ENCODE results near the gene NUDT6. TPM values are rescaled to one million over a fixed set of nuclear protein-coding genes. Genes with fewer than 3 reads are reported as not detected.

NUDT6 gene
- polyA plus RNA-seq, 1 of the 3 experiments (the other 2 are of a cell fraction) = 10.1 TPM

DNA sequence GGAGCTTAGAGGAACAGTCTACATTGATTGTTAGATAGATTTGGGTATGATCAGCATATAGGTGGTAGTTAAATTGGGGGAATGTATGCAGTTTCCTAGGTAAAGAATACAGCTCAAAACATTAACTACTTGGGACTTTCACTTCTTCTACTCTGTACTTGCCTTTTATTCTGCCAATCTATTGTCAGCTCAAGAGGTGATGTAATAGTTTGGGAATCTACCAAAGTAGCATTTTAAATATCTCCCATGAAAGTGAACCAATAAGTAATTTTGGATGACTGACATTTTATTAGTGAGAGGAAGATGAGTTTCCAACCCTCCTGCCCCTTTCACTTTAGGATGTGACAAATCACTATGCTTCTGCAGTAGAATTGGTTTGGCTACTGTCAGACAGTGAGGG is 43.4 kb downstream of the NUDT6 start:
- no peak overlapping the region for H3K4me2 ChIP-seq
- peaks cover 36% of the 10 kb centered on the region for H3F3A ChIP-seq (replicated peaks; ENCODE audit: insufficient read depth)
- TF ChIP-seq, protein P1, sequence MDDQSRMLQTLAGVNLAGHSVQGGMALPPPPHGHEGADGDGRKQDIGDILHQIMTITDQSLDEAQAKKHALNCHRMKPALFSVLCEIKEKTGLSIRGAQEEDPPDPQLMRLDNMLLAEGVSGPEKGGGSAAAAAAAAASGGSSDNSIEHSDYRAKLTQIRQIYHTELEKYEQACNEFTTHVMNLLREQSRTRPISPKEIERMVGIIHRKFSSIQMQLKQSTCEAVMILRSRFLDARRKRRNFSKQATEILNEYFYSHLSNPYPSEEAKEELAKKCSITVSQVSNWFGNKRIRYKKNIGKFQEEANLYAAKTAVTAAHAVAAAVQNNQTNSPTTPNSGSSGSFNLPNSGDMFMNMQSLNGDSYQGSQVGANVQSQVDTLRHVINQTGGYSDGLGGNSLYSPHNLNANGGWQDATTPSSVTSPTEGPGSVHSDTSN (IDR thresholded peaks at IDR 0.05) = 0 out of 2 replicates have a peak, but pooled peaks have one; percentile 5
- TF ChIP-seq, protein P2, sequence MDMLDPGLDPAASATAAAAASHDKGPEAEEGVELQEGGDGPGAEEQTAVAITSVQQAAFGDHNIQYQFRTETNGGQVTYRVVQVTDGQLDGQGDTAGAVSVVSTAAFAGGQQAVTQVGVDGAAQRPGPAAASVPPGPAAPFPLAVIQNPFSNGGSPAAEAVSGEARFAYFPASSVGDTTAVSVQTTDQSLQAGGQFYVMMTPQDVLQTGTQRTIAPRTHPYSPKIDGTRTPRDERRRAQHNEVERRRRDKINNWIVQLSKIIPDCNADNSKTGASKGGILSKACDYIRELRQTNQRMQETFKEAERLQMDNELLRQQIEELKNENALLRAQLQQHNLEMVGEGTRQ (IDR thresholded peaks at IDR 0.05; ENCODE audit: borderline replicate concordance, low read depth, low read length) = no peak
- H3K9me3 ChIP-seq = no peaks in the 10 kb centered on the region
- no peaks in the 10 kb centered on the region for H3K9me2 ChIP-seq
- H3K27ac ChIP-seq (ENCODE audit: low read depth in 2 of 2, low read length in 1 of 2) = no peak overlapping the region
- ChIA-PET CTCF (interaction anchor here (0.9 kb wide), 1 partner anchor 121 kb away, joined by 3 read pairs; no protein-coding TSS in a partner anchor), POLR2A (no interaction called here)
- H4K20me1 ChIP-seq (ENCODE audit: insufficient read depth) = no peaks in the 10 kb centered on the region
- H3K4me3 ChIP-seq (ENCODE audit: low read depth in 2 of 2, low read length in 1 of 2) = no peak overlapping the region
- H3K9ac ChIP-seq = no peak overlapping the region
- H3K79me2 ChIP-seq (ENCODE audit: insufficient read depth) = peaks cover 89% of the 10 kb centered on the region
- H2AFZ ChIP-seq (ENCODE audit: low read depth) = no peak overlapping the region
- H3K4me1 ChIP-seq (ENCODE audit: control insufficient read depth in 1 of 2, insufficient read depth in 2 of 2, low read depth in 1 of 2, low read length in 1 of 2) = peaks cover 0 to 19% of the 10 kb centered on the region in 2 experiments; a peak in 2 of 4 replicates
- no peak for DNase-seq
- no peaks in the 10 kb centered on the region for H3K27me3 ChIP-seq (ENCODE audit: insufficient read depth)
- peaks cover 48 to 74% of the 10 kb centered on the region in 2 experiments for H3K36me3 ChIP-seq (replicated peaks in 1 of 2; ENCODE audit: control insufficient read depth in 1 of 2, insufficient read depth in 2 of 2, low read length in 1 of 2)

DNA sequence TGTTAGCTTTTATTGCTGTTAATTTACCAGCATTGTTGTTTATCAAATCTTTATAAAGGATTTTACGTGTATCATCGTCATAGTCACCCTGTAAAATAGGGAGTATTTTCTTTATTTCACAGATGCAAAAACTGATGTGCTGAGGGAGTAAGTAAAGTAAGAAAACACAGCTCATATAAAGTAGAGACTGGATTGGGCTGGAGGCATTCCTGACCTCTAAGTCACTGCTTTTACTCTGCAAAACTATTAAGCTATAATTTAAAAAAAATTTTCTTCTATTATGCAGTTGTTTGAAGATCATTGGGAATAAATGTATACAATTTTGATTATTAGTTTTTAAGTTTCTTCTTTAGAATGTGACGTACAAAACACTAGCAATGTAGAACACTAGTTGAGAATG is 45.9 kb downstream of the NUDT6 start:
- peaks cover 42% of the 10 kb centered on the region for H3F3A ChIP-seq (replicated peaks; ENCODE audit: insufficient read depth)
- no peaks in the 10 kb centered on the region for H3K9me2 ChIP-seq
- no peak for DNase-seq
- H2AFZ ChIP-seq (ENCODE audit: low read depth) = no peak overlapping the region
- no peak overlapping the region for H3K4me3 ChIP-seq (ENCODE audit: low read depth in 2 of 2, low read length in 1 of 2)
- peak overlapping the region in 1 of 2 experiments; percentile 38; a peak in 2 of 4 replicates for H3K27ac ChIP-seq (ENCODE audit: low read depth in 2 of 2, low read length in 1 of 2)
- 0 out of 2 replicates have a peak, but pooled peaks cover under 1% of the 10 kb centered on the region for H4K20me1 ChIP-seq (ENCODE audit: insufficient read depth)
- H3K4me1 ChIP-seq (ENCODE audit: control insufficient read depth in 1 of 2, insufficient read depth in 2 of 2, low read depth in 1 of 2, low read length in 1 of 2) = peaks cover 0 to 28% of the 10 kb centered on the region in 2 experiments; a peak in 2 of 4 replicates
- WGBS (ENCODE audit: low lambda C conversion rate) = over 99% methylated on average over 3 of the region's 3 CpGs
- H3K36me3 ChIP-seq (replicated peaks in 1 of 2; ENCODE audit: control insufficient read depth in 1 of 2, insufficient read depth in 2 of 2, low read length in 1 of 2) = peaks cover 33 to 48% of the 10 kb centered on the region in 2 experiments
- H3K27me3 ChIP-seq (ENCODE audit: insufficient read depth) = no peaks in the 10 kb centered on the region
- H3K79me2 ChIP-seq (ENCODE audit: insufficient read depth) = peaks cover 92% of the 10 kb centered on the region
- CTCF ChIA-PET = no interaction called here
- no peak for TF ChIP-seq GABPA (IDR thresholded peaks at IDR 0.05; ENCODE audit: low read depth)
- no peak for TF ChIP-seq MXI1 (IDR thresholded peaks at IDR 0.05; ENCODE audit: low read depth, low read length)
- TF ChIP-seq, protein P3, sequence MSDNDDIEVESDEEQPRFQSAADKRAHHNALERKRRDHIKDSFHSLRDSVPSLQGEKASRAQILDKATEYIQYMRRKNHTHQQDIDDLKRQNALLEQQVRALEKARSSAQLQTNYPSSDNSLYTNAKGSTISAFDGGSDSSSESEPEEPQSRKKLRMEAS (IDR thresholded peaks at IDR 0.05; ENCODE audit: low read depth) = no peak
- no peak overlapping the region; the same call in 1 of the 2 replicates for H3K4me2 ChIP-seq
- POLR2A ChIA-PET = no interaction called here
- no peak overlapping the region for H3K9ac ChIP-seq
- H3K9me3 ChIP-seq = no peaks in the 10 kb centered on the region

DNA sequence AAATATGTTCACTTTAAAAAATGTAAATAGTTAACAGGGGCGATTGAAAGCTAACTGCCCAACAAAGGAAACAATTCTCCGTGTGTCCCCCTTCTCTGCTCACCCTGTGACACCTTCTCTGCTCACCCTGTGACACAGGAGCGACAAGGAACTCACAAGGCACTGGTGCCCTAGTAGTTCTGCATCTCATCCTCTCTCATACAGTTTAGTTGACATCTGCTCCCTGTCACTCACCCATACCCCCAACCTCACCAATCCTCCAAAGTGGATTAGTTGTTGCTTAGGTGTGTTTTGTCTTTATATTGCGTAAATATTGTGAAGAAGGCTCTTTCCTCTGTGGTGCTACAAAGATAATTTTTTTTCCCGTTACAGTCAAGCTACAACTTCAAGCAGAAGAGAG is 46.4 kb downstream of the NUDT6 start:
- no peak overlapping the region; the same call in 1 of the 2 replicates for H3K4me2 ChIP-seq
- H3K4me1 ChIP-seq (ENCODE audit: control insufficient read depth in 1 of 2, insufficient read depth in 2 of 2, low read depth in 1 of 2, low read length in 1 of 2) = peaks cover 0 to 28% of the 10 kb centered on the region in 2 experiments; a peak in 2 of 4 replicates
- 89% methylated on average over 5 of the region's 5 CpGs for WGBS (ENCODE audit: low lambda C conversion rate)
- H3K9me3 ChIP-seq = no peaks in the 10 kb centered on the region
- peaks cover 31 to 43% of the 10 kb centered on the region in 2 experiments for H3K36me3 ChIP-seq (replicated peaks in 1 of 2; ENCODE audit: control insufficient read depth in 1 of 2, insufficient read depth in 2 of 2, low read length in 1 of 2)
- H3K4me3 ChIP-seq (ENCODE audit: low read depth in 2 of 2, low read length in 1 of 2) = no peak overlapping the region
- H3K27me3 ChIP-seq (ENCODE audit: insufficient read depth) = no peaks in the 10 kb centered on the region
- ChIA-PET POLR2A (no interaction called here), CTCF (no interaction called here)
- 0 out of 2 replicates have a peak, but pooled peaks cover 4% of the 10 kb centered on the region for H4K20me1 ChIP-seq (ENCODE audit: insufficient read depth)
- H3K79me2 ChIP-seq (ENCODE audit: insufficient read depth) = peaks cover 94% of the 10 kb centered on the region
- no peaks in the 10 kb centered on the region for H3K9me2 ChIP-seq
- peak overlapping the region in 1 of 2 experiments; percentile 38; a peak in 2 of 4 replicates for H3K27ac ChIP-seq (ENCODE audit: low read depth in 2 of 2, low read length in 1 of 2)
- H3F3A ChIP-seq (replicated peaks; ENCODE audit: insufficient read depth) = peaks cover 39% of the 10 kb centered on the region
- no peak overlapping the region for H2AFZ ChIP-seq (ENCODE audit: low read depth)
- H3K9ac ChIP-seq = no peak overlapping the region
- DNase-seq = no peak
- no peak for TF ChIP-seq POLR2AphosphoS5 (IDR thresholded peaks at IDR 0.05; ENCODE audit: low read depth, low read length)
- TF ChIP-seq, protein P4, sequence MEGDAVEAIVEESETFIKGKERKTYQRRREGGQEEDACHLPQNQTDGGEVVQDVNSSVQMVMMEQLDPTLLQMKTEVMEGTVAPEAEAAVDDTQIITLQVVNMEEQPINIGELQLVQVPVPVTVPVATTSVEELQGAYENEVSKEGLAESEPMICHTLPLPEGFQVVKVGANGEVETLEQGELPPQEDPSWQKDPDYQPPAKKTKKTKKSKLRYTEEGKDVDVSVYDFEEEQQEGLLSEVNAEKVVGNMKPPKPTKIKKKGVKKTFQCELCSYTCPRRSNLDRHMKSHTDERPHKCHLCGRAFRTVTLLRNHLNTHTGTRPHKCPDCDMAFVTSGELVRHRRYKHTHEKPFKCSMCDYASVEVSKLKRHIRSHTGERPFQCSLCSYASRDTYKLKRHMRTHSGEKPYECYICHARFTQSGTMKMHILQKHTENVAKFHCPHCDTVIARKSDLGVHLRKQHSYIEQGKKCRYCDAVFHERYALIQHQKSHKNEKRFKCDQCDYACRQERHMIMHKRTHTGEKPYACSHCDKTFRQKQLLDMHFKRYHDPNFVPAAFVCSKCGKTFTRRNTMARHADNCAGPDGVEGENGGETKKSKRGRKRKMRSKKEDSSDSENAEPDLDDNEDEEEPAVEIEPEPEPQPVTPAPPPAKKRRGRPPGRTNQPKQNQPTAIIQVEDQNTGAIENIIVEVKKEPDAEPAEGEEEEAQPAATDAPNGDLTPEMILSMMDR (IDR thresholded peaks at IDR 0.05) = no peak
- TF ChIP-seq RXRA (IDR thresholded peaks at IDR 0.05; ENCODE audit: borderline replicate concordance, low read depth) = no peak
- no peak for TF ChIP-seq FOXM1 (IDR thresholded peaks at IDR 0.05; ENCODE audit: low read depth)
- TF ChIP-seq, protein P5, sequence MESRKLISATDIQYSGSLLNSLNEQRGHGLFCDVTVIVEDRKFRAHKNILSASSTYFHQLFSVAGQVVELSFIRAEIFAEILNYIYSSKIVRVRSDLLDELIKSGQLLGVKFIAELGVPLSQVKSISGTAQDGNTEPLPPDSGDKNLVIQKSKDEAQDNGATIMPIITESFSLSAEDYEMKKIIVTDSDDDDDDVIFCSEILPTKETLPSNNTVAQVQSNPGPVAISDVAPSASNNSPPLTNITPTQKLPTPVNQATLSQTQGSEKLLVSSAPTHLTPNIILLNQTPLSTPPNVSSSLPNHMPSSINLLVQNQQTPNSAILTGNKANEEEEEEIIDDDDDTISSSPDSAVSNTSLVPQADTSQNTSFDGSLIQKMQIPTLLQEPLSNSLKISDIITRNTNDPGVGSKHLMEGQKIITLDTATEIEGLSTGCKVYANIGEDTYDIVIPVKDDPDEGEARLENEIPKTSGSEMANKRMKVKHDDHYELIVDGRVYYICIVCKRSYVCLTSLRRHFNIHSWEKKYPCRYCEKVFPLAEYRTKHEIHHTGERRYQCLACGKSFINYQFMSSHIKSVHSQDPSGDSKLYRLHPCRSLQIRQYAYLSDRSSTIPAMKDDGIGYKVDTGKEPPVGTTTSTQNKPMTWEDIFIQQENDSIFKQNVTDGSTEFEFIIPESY (IDR thresholded peaks at IDR 0.05; ENCODE audit: borderline replicate concordance, low read depth) = no peak
- TF ChIP-seq, protein P2 (IDR thresholded peaks at IDR 0.05; ENCODE audit: borderline replicate concordance, low read depth, low read length) = no peak
- TF ChIP-seq ELF1 (IDR thresholded peaks at IDR 0.05) = no peak
- TF ChIP-seq, protein P3 (IDR thresholded peaks at IDR 0.05; ENCODE audit: low read depth) = no peak
- no peak for TF ChIP-seq JUND (IDR thresholded peaks at IDR 0.05)

All from SK-N-SH (cell line).